SU-DHL-6 (cell line): ENCODE data around the gene PCBP2.

Source experiments
- H2AFZ ChIP-seq: fragments of 200-600 bp; sonication (generic); 2 replicates; pipeline ENCODE4 v1.6.1; 2014; ENCODE audit warnings: low read depth, mild to moderate bottlenecking, moderate library complexity, mixed read lengths, antibody characterized with exemption, low read length; ENCODE audit not compliant: severe bottlenecking
- H3F3A ChIP-seq: fragments of 200-600 bp; shearing (Covaris generic); 2 replicates; pipeline ENCODE4 v1.6.0; 2016; ENCODE audit warnings: antibody characterized with exemption, mild to moderate bottlenecking; ENCODE audit not compliant: insufficient read depth
- H3K27ac ChIP-seq: fragments of 200-600 bp; sonication (generic); 2 replicates; pipeline ENCODE4 v1.5.1; 2016; ENCODE audit warnings: low read depth, mild to moderate bottlenecking, low read length, moderate library complexity, mixed read lengths
- H3K27me3 ChIP-seq: fragments of 200-600 bp; sonication (generic), shearing (Covaris generic); 2 replicates; pipeline ENCODE4 v1.6.0; 2014; ENCODE audit warnings: mild to moderate bottlenecking, low read length
- H3K36me3 ChIP-seq: fragments of 200-600 bp; sonication (generic); 2 replicates; pipeline ENCODE4 v1.6.1; 2014; ENCODE audit warnings: mild to moderate bottlenecking, low read length, mixed read lengths
- H3K4me2 ChIP-seq: fragments of 300-600, 200-600 bp; shearing (Covaris generic), sonication (generic); 2 replicates; pipeline ENCODE4 v1.6.0; 2014; ENCODE audit warnings: low read length, low read depth, mild to moderate bottlenecking; ENCODE audit not compliant: poor library complexity, severe bottlenecking
- H3K4me3 ChIP-seq: fragments of 200-600 bp; sonication (generic); 2 replicates; pipeline ENCODE4 v1.5.1; 2014; ENCODE audit warnings: antibody characterized with exemption, low read length, mild to moderate bottlenecking, mixed read lengths; ENCODE audit not compliant: insufficient read depth, poor library complexity, severe bottlenecking
- H3K79me2 ChIP-seq: fragments of 200-600 bp; sonication (generic); 2 replicates; pipeline ENCODE4 v1.6.1; 2014; ENCODE audit warnings: mild to moderate bottlenecking, low read length, moderate library complexity; ENCODE audit not compliant: insufficient read depth
- H3K9ac ChIP-seq: fragments of 200-600 bp; sonication (generic); 2 replicates; pipeline ENCODE4 v1.7.0; 2014; ENCODE audit warnings: mild to moderate bottlenecking, low read length
- H3K9me2 ChIP-seq: fragments of 200-600 bp; sonication (generic); replicated peaks from 2 replicates; pipeline ENCODE4 v1.6.1; 2014; ENCODE audit warnings: low read length; ENCODE audit not compliant: insufficient read depth
- H3K9me3 ChIP-seq: fragments of 200-600 bp; sonication (generic); 2 replicates; pipeline ENCODE4 v1.6.1; 2014; ENCODE audit warnings: low read length, mixed read lengths; ENCODE audit not compliant: insufficient read depth
- H4K20me1 ChIP-seq: fragments of 200-600 bp; sonication (generic); 2 replicates; pipeline ENCODE4 v1.6.1; 2014; ENCODE audit warnings: low read depth, mild to moderate bottlenecking, antibody characterized with exemption, low read length, moderate library complexity, mixed read lengths
- EZH2phosphoT487 ChIP-seq: fragments of 200-600 bp; sonication (generic), shearing (Covaris generic); conservative IDR thresholded peaks from 2 replicates; pipeline ENCODE4 v1.6.1; 2018; ENCODE audit warnings: mild to moderate bottlenecking, antibody characterized with exemption, low read length, moderate library complexity, mixed read lengths
- TF ChIP-seq, protein P1 (sequence below): fragments of 200-600 bp; sonication (generic); IDR thresholded peaks from one replicate; pipeline ENCODE4 v1.5.1; 2017; ENCODE audit warnings: antibody characterized with exemption, mild to moderate bottlenecking, low read length, moderate library complexity; ENCODE audit not compliant: insufficient read depth, poor library complexity, severe bottlenecking

Gene PCBP2

DNA sequence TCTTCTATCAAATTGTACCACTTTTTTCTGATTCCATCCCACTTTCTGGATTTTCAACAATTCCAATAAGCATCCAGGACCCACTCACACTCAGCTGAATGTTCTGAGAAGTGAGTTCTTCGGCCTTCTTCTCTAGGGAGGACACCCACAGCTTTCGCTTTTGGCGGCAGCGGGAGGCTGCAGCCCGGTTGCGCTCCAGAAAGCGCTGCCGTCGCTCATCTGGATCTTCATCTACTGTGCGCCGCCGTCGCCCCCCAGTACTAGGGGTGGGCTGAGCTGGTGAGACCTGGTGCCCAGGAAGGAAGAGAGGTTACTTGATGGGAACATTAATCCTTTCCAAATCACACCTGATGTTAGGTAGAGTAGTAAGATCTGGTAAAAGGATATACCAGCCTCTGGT lies 72.6 kb downstream of the PCBP2 start:
- no peaks in the 10 kb centered on the region; the same call in 1 of the 2 replicates for H3K36me3 ChIP-seq
- H3K9ac ChIP-seq = no peak overlapping the region
- no peak overlapping the region for H2AFZ ChIP-seq

DNA sequence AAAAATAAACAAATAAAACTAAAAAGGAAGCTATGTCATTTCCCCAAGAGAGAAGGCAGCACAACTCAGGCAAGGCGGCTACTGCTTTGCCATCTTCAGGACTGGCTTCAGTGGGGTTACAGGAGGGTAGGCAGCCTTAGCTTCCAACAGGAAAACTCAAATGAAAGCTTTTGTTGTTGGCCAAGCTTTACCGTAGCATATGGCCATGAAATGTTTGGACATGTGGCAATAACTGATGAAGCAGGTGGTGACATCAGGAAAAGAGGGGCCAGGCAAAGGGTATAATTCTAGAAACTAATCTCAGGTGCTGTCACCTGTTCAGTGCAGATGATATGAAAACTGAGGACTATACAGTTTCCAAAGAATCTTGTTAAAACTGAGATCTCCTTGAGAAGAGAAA lies 78.2 kb downstream of the PCBP2 start:
- Histone ChIP-seq H4K20me1 (no peaks in the 10 kb centered on the region), H3K4me3 (no peak overlapping the region), H3K9ac (no peak overlapping the region), H3K9me2 (no peaks in the 10 kb centered on the region), H3K9me3 (no peaks in the 10 kb centered on the region), H3K27ac (no peak overlapping the region), H3K4me2 (no peak overlapping the region), H3K36me3 (no peaks in the 10 kb centered on the region; the same call in 1 of the 2 replicates), H3K27me3 (no peaks in the 10 kb centered on the region), H2AFZ (no peak overlapping the region), H3F3A (no peaks in the 10 kb centered on the region), H3K79me2 (no peaks in the 10 kb centered on the region)
- TF ChIP-seq, protein P1, sequence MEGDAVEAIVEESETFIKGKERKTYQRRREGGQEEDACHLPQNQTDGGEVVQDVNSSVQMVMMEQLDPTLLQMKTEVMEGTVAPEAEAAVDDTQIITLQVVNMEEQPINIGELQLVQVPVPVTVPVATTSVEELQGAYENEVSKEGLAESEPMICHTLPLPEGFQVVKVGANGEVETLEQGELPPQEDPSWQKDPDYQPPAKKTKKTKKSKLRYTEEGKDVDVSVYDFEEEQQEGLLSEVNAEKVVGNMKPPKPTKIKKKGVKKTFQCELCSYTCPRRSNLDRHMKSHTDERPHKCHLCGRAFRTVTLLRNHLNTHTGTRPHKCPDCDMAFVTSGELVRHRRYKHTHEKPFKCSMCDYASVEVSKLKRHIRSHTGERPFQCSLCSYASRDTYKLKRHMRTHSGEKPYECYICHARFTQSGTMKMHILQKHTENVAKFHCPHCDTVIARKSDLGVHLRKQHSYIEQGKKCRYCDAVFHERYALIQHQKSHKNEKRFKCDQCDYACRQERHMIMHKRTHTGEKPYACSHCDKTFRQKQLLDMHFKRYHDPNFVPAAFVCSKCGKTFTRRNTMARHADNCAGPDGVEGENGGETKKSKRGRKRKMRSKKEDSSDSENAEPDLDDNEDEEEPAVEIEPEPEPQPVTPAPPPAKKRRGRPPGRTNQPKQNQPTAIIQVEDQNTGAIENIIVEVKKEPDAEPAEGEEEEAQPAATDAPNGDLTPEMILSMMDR = no peak
- no peak for TF ChIP-seq EZH2phosphoT487

More for the DNA sequence above, 72.6 kb downstream of the PCBP2 start:
- Histone ChIP-seq H3K9me2 (no peaks in the 10 kb centered on the region), H3K9me3 (no peaks in the 10 kb centered on the region), H3K27ac (no peak overlapping the region), H3K4me3 (no peak overlapping the region), H3F3A (no peaks in the 10 kb centered on the region), H3K79me2 (no peaks in the 10 kb centered on the region), H4K20me1 (no peaks in the 10 kb centered on the region), H3K4me2 (no peak overlapping the region), H3K27me3 (no peaks in the 10 kb centered on the region)
- TF ChIP-seq, protein P1 = no peak
- no peak for TF ChIP-seq EZH2phosphoT487
